Activated naive CD8-positive, alpha-beta T cell treated with anti-CD3 and anti-CD28 coated beads, Interleukin-2, amount 50 U/mL, for 16 hours (primary cell): ENCODE measurements around the gene PHKA1.
"Not testable (repeated sequence)": the region's sequence is repeated elsewhere in the genome, so short reads cannot be mapped to it uniquely, and the experiment has no call there.

ENCODE experiments used
- DNase-seq: peaks from one replicate; pipeline ENCODE4 v3.0.0-alpha.2; 2020; ENCODE audit warnings: low read depth, low spot score

The PHKA1 gene

GRCh38 chrX:72669508-72669907 is 44.6 kb downstream of the PHKA1 start:
- not testable (repeated sequence) for DNase-seq

GRCh38 chrX:72666451-72666850 is 47.7 kb downstream of the PHKA1 start:
- no peak for DNase-seq

- DNase-seq, result no peak
These were observed 50.4 kb downstream of the PHKA1 start for GRCh38 chrX:72663737-72664136.

GRCh38 chrX:72662020-72662747 is 51.9 kb downstream of the PHKA1 start:
- no peak for DNase-seq

GRCh38 chrX:72659723-72660122 is 54.4 kb downstream of the PHKA1 start:
- DNase-seq, result no peak

- DNase-seq, result no peak
These were observed 62.0 kb downstream of the PHKA1 start for GRCh38 chrX:72652082-72652481.

GRCh38 chrX:72644946-72645345 is 69.2 kb downstream of the PHKA1 start:
- DNase-seq, result no peak

GRCh38 chrX:72641611-72642010 is 72.5 kb downstream of the PHKA1 start:
- DNase-seq, result no peak

- no peak for DNase-seq
These were observed 78.2 kb downstream of the PHKA1 start for GRCh38 chrX:72635930-72636329.

GRCh38 chrX:72634331-72634730 is 79.8 kb downstream of the PHKA1 start:
- DNase-seq, result no peak

- DNase-seq, result no peak
These were observed 83.9 kb downstream of the PHKA1 start for GRCh38 chrX:72630185-72630584.

GRCh38 chrX:72624194-72624593 is 89.9 kb downstream of the PHKA1 start:
- DNase-seq, result no peak

- no peak for DNase-seq
These were observed 92.3 kb downstream of the PHKA1 start for GRCh38 chrX:72621625-72622485.

- no peak for DNase-seq
These were observed 92.9 kb downstream of the PHKA1 start for GRCh38 chrX:72621163-72621562.

- no peak for DNase-seq
These were observed 93.5 kb downstream of the PHKA1 start for GRCh38 chrX:72620550-72621145.

- no peak for DNase-seq
These were observed 104.8 kb downstream of the PHKA1 start for GRCh38 chrX:72609313-72609712.

GRCh38 chrX:72604705-72605104 is 109.4 kb downstream of the PHKA1 start:
- DNase-seq, result no peak

GRCh38 chrX:72604112-72604511 is 110.0 kb downstream of the PHKA1 start:
- no peak for DNase-seq

- not testable (repeated sequence) for DNase-seq
These were observed 123.1 kb downstream of the PHKA1 start for GRCh38 chrX:72591038-72591437.

- DNase-seq, result no peak
These were observed 129.9 kb downstream of the PHKA1 start for GRCh38 chrX:72584163-72584562.

- no peak for DNase-seq
These were observed 137.8 kb downstream of the PHKA1 start for GRCh38 chrX:72576141-72576894.

- no peak for DNase-seq
These were observed 141.0 kb downstream of the PHKA1 start for GRCh38 chrX:72573158-72573511.
